HG03342 (cell line): Measurements from ENCODE around the gene MGME1.

Experiments used
- ATAC-seq: cut with Tn5 transposase; IDR thresholded peaks from one replicate; pipeline ENCODE4 v1.9.1; 2021; ENCODE audit warnings: mild to moderate bottlenecking, moderate library complexity; ENCODE audit not compliant: unreplicated experiment

Gene MGME1

DNA sequence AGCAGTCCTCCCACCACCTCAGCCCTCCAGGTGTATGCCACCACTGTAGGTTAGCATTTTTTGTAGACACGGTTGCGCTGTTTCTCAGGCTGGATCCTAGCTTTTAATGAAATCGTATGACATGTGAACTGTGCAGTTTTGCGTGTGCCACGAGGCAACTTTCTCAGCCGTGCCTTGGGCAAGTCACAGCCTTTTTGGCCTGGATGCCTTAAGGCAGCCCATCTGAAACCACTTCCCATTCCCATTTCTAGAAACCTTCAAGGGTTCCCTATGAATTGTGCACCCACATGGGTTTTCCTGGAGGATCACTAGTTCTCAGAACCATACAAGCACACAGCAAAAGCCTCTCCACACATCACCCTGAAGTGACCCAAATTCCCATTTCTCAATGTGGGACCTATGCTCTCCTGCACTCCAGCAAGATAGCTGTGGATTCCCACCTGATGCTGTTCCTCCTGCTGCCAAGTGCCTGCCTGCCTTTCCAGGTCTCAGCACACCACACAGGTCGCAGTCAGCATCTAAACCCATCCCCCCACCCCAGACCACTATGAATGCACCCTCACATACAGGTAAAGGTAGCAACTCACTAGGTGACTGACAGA lies 29.1 kb upstream of the MGME1 start:
- ATAC-seq: peak; percentile 3

DNA sequence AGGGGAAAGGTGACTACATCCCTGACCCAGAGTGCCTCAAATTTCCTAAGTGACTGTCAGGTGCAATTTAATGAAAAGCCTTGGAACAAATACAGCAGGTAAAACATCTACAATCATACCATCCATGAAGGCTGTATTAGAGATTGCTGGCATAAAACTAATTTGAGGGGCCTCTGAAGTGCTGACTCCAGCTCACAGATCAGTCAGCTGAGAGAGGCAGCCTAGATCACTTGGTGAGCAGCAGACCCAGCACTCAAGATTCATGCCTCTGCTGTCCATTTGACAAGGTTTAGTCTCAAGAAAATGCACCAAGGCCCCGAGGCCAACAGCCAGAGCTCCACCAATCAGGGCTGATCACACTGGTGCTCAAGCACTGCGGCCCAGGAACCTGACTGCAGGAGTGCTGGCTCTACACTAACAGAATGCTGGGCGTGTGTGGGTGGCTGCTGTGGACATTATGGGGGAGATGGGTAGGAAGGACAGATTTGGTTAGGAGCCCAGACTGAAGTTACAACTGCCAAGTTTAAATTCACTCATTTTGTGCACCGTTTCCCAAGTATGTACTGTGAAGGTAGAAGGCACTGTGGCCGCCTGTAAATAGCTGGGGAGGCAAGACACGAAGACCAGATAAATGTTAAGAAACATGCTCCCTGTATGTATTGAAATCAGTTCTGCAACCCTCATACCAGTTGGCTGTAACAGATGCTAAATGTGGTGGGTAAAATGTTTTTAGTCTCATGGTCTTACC lies 28.4 kb upstream of the MGME1 start:
- ATAC-seq: no peak

DNA sequence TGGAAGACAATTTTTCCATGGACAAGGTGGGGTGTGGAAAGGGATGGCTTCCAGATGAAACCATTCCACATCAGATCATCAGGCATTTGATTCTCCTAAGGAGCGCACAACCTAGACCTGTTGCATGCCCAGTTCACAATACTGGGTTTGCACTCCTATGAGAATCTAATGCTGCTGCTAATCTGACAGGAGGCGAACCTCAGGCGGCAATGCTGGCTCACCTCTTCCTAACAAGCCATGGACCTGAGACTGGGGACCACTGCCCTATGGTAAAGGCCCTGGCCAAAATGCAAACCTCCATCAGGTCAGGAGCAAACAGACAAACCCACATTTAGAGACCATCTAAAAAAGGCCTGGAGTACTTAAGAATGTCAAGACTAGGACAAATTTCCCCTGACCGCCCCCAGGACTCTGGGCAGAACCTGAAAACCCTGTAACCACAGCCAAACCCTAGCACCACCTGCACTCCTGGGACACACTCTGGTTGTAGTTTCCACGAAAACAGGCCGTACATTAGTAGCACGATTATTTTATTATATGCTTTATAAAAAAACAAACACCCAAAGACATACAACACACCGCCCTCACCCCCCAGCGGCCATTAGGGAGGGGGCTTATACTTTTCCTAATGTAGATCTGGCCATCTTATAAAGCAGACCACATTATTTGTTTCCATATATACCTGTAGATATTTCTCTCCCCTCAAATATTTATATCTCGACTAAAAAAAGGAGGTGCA lies 27.6 kb upstream of the MGME1 start:
- no peak for ATAC-seq

DNA sequence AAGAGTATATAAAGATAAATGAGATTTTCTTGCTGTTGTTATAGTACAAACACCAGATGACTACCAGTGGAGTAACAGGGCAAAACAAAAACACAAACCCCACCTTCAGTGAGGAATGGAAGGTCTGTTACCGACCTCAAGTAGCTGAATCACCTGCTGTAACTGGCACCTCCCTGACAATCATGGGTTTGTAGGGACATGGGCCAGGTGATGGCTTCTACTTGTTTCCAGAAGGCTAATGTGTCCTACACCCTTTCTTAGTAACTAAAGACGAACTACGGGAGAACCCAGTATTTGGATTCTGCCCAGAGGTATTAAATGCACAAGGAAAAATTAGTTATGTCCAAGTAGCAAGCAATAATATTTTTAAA lies 27.0 kb upstream of the MGME1 start:
- ATAC-seq: no peak

DNA sequence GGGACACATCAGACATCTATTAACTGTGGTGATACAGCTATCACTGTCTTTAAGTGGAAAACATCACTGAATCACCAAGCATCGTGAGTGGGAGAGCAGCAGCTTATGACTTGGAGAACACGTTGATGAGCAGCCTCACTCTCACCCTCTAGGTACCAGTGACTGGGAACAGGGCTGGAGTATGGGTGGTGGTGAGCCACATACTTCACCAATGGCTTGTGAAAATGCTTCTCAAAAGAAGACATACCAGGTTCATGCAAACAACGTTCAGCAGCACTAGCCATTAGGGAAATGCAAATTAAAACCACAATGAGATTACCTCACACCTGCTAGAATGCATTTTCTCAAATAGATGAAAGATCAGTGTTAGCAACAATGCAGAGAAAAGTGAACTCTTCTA lies 25.5 kb upstream of the MGME1 start:
- ATAC-seq: peak; percentile 60

DNA sequence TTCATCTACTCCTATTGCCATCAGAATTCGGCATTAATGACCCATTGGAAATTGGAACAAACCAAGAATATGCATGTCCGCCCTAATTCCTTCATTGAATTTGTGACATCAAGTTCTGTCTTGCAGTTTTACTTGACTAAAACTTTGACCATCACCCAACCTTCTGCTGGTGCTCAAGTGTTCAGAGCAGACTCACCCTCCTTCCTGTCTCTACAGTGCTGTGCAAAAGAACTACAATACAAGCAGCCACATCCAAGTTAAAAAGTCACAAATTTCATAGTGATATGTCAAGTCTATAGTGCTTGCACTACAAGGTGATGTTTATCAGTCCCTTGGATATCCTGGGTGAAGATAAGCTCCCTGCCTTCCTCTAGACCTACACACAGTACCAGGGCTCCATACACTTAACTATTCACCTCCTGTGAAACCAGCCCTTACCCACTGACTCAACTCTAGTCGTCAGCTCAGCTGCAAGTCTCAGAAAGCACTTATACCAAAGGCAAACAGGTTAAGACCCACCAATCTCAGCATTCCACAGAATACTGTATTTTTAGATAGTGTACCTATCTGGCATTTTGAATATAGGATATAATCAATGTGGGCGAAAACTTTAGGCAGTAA lies 23.9 kb upstream of the MGME1 start:
- ATAC-seq: no peak

DNA sequence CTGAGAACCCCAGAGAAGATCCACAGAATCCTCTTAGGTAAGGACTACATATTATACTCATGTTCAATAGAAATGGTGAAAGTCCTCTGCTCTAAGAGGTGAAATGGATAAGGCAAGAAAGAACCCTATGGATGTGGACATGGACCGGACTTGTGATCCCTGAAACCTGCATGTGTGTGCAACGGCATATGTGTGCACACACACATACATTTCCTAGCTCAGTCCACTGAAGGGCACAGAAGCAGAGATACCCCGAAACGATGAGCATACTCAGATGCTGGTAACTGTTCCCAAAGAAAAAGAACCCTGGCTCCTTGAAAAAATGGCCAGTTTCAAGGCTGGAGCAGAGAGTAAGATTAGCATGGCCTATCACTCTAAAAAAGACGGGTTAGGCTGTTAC lies 22.8 kb upstream of the MGME1 start:
- ATAC-seq: no peak

DNA sequence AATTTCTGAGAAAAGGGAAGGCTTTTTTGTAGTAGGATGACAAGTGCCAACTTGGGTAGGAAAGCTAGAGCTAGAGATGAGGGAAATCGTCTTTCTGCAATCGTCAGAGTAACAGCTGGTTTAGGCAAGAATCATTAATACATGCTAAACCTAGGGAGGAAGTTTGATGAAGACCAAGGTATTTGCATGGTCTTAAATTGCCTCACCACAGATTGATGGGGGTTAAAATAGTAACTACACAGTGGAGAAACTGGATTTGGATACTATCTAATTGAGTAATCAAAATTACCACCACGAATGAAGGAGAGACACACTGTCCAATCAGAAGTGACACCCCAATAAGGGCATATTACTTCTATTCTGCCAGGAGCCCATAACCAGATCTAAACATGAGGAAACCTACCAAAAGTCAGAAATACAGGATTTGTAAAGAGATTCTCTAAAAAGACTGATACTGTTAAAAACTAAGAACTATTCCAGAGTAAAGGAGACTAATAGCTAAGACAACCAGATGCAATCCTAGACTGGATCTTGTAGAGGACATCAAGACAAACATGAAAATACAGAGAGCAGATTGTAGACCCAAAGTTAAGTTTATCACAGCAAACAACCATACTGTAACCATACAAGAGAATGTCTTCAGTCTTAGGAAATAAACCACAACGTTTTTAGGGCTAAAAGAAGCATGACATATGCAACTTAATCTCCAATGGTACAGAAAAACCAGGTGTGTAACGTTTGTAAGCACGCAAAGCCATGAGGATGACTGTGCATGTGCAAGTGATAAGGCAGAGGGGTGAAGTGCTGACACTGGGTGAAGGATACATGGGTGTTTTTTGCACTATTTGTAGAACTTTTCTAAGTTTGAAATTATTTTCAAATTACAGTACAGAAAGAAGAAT lies 22.0 kb upstream of the MGME1 start:
- no peak for ATAC-seq

DNA sequence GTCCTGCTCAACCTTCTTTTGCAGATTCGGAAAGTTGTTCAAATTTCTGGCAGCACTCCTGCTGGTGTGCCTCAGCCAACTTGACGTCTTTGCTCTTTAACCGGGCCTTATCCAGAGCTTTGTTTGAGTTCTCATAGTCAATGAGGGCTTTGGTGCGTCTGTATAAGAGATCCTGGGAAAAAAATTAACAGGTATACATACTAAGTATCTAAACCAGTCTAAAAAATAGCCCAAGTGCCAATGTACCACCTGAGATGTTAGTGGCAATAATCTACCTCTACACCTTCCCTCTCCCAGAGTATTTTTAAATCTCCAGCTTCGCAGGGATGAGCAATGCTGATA lies 21.4 kb upstream of the MGME1 start:
- no peak for ATAC-seq

DNA sequence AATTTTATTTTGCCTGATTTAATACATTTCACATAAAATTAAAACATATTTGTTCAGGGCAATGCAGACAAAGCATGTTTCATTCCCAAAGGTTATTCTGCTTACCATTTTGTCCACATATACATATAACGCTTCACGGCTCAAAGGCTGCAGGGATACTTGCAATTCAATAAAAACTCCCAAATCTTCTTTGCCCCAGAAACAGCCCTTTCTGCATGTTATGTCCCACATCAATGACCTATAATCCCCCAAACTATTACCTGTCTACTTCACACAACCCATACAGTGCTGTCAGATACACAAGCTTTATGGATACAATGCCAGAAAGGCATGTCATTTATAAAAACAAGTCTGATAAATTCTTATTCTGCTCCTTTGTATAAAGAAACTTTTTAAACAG lies 20.4 kb upstream of the MGME1 start:
- no peak for ATAC-seq

DNA sequence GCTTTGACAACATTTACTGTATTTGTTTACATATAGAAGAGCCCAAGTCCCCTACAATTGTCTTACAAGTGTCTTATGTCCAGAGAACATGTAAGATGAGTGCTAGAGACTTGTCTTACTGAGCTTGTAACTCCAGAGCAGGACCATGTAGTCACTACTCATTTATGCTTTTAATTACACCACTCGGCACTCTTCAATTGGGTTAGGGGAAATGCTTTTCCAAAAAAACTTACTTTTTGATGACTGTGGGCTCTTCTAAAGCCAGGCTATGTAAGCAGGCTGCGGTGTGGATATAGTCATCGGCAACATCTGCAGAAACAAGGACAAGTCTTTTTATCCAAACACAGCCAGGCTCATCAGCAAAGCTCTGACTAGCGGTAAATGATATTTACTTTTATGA lies 18.9 kb upstream of the MGME1 start:
- no peak for ATAC-seq

DNA sequence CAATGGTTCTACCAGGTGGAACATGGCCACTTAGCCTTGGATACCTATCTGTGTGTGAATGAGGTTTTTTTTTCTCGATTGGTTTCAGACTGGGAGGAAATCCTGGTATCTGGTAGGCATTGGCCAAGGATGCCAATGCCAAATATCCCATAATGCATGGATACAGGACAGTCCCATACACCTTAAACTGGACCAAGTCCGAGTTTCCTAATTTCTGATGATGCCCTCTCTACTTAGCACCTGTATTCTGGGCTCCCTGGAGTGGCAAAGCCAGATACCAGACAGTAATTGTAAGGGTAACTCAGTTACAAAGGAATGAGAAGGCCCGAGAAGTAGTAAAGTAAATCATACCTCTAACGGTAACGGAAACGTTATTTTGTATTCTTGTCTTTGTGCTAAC lies 18.1 kb upstream of the MGME1 start:
- ATAC-seq: no peak

DNA sequence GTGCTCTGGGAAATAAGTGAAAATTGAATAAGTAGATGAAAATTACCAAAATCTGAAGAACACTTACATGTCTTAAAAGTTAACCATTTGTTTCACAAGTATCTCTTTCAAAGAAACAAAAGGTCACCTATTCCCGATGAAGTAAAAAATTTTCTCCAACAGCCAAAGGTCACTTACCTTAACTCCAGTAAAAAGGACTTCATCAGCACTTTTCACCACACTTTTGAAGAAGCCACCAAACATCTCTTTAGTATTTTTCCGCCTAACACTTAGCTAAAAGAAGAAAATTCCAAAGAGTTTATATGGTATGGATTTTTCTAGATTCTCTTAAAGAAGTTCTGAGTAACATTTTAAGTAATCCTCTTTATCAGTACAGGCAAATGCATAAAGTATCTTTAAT lies 17.5 kb upstream of the MGME1 start:
- no peak for ATAC-seq

DNA sequence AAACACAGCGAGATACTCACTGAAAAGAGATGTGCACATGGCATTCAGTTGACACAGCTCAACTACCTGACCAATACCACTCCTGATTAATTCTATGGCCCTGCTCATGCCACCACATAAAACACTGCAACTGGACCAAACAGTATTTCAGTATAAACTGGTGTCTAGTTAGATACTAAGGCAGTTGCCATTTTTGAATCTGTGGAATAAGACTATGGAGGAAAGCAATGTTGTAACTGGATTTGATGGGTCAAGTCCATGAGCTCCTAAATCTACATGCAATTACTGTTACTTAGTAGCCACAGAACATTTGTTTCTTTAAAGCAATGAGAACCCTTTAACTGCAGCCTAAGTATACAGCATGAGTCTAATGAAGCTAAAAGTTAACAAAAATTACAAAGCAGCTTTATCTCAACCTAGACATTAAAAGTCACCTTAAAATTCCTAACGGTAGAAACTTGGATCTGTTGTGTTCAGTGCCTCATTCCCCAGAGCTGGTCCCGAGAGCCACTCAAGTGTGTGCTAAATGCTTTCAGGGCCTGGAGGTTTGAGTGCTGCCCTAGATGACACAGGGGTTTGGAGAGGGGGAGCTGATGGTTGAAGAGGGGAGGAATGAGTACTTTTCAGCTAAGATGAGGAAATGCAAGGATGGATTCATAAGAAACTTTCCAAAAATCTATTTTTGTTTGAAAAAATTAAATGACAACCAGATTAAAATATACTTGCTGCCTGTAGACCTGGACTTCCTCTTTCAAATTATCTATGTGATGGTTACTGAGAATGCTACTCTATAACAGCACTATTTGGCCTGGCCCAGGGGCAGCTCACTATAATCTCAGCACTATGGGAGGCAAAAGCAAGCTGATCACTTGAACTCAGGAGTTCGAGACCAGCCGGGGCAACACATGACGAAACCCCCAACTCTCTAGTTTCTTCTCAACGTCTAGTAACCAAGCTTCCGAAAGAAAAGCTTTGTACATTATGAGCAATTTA lies 15.8 kb upstream of the MGME1 start:
- ATAC-seq: no peak

DNA sequence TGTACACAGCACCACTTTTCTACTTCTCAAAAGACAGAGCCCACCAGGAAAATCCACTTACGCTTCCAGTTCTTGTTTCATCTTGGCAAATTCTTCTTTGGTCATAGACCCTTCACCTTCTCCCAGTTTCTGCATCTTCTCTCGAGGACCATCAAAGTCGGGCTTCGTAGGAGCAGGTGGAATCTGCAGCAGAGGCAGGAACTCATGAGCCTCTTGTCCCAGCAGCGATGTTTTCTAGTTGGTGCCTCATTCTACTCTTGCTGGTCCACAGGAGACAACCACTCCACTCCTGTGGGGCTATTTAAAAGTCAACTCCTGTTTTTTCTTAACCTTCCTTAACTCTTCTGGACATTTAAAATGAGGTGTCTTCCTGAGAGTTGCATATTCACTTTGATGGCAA lies 14.9 kb upstream of the MGME1 start:
- no peak for ATAC-seq

DNA sequence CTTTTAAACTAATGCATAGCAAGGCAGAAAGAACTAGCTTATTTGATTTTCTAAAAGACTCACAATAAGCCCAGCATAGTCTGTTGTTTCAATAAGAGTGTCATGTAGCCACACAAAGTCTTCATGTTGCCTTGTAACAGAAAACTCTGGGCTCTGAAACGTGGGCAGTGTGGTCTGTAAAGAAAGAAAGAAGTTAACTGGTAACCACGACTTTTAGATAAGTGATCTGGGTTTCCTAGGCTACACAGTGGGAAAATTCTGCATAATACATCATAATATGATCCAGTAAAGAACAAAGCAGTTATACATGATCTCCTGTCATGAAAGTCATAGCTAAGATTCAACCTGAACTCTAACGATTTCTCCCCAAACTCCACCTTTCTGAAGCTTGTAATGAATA lies 13.5 kb upstream of the MGME1 start:
- ATAC-seq: no peak

DNA sequence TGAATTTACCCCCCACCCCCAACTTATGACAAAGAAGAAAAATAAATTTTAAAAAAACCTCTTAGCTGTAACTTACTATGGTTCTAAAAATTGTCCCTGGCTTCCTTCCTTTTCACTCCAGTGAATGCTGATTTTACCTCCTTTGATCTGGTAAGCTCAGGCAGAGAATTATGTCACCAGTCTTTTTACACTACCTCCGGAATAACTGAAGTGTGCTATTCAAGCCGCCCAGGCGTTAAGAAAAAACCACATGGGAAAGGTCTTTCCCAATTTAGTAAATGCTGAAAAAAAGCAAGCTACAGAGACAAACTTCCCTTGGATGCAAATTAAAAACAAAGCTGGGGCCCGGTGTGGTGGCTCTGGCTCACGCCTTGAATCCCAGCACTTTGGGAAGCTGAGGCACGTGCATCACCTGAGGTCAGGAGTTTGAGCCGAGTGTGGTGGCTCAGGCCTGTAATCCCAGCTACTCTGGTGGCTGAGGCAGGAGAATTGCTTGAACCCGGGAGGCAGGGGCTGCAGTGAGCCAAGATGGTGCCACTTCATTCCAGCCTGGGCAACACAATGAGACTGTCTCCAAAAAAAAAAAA lies 12.6 kb upstream of the MGME1 start:
- ATAC-seq: no peak

DNA sequence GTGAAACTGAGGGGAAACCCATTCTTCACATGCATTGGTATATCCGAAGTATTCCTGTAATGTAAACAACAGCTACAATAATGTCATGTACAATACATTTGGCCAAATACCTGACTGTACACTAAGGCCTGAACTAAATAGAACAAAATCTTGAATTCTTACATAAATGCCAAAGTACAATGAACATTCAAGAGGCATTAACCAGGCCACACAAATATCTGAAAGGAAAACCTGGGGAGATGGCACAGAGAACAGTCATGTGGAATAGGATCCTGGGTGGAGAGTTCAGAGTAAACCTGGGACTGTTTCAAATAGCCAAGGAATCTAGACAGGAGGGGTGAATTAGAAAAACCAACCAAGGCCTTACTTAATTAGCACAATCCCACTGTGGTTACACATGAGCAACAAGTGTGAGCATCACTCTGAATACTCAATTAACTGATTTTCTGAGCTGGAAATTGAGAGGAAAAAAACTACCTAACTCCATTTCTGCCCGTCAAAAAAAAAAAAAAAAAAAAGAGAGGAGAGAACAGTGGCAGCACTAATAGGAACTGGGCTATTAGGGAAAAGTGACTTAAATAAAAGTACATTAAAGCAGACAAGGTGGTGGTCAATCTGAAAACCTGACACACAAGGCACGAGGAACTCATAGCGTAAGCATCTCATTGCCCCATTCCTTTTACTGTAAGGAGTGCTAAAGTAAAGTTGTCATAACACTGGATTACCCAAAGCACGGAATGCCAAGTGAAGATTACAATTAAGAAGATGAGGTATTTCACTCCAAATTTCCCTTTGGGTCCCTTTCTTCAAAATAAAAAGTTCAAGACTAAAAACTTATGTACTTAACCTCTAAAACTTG lies 11.1 kb upstream of the MGME1 start:
- ATAC-seq: no peak
